Measurements from ENCODE around the gene COA1.

The COA1 gene

DNA sequence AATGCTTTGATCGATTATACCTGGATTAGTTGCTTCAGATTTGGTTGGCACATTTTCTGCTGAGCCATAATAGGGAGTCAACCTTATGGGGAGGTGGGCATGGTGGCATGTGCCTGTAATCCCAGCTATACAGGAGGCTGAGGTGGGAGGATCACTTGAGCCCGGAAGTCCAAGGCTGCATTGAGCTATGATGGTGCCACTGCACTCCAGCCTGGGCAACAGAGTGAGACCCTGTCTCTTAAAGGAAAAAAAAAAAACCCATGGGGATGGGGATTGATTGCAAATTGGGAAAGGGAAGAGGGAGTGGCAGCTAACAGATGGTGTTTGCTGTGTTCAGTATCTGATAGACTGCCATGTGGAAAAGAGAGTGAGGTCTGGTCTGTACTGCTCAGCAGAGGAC is 135.3 kb downstream of the COA1 start:
- TF ChIP-seq, protein P1, sequence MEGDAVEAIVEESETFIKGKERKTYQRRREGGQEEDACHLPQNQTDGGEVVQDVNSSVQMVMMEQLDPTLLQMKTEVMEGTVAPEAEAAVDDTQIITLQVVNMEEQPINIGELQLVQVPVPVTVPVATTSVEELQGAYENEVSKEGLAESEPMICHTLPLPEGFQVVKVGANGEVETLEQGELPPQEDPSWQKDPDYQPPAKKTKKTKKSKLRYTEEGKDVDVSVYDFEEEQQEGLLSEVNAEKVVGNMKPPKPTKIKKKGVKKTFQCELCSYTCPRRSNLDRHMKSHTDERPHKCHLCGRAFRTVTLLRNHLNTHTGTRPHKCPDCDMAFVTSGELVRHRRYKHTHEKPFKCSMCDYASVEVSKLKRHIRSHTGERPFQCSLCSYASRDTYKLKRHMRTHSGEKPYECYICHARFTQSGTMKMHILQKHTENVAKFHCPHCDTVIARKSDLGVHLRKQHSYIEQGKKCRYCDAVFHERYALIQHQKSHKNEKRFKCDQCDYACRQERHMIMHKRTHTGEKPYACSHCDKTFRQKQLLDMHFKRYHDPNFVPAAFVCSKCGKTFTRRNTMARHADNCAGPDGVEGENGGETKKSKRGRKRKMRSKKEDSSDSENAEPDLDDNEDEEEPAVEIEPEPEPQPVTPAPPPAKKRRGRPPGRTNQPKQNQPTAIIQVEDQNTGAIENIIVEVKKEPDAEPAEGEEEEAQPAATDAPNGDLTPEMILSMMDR (IDR thresholded peaks at IDR 0.05; ENCODE audit: low read depth, low read length) = no peak
- H3K27me3 ChIP-seq = no peaks in the 10 kb centered on the region
- no peak overlapping the region for H3K4me3 ChIP-seq (ENCODE audit: low read depth, low read length)
- no peaks in the 10 kb centered on the region for H3K36me3 ChIP-seq
- no peak for DNase-seq
- no peaks in the 10 kb centered on the region for H3K4me1 ChIP-seq
- H3K9me3 ChIP-seq = no peaks in the 10 kb centered on the region

DNA sequence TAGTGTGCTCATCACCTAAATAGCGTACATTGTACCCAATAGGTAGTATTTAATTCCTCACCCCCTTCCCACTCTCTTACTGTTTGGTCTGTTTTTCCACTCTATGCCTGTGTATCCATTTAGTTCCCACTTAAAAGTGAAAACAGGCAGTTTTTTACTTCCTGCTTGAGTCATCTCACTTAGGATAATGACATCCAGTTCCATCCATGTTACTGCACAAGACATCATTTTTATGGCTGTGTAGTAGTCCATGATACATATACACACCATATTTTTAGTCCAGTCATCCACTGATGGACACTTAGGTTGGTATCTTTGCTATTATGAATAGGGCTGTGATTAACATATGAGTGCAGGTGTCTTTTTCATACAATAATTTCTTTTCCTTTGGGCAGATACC is 136.3 kb downstream of the COA1 start:
- Histone ChIP-seq H3K9me3 (no peaks in the 10 kb centered on the region), H3K4me1 (no peaks in the 10 kb centered on the region), H3K36me3 (no peaks in the 10 kb centered on the region), H3K27me3 (no peaks in the 10 kb centered on the region), H3K4me3 (ENCODE audit: low read depth, low read length) (no peak overlapping the region)
- DNase-seq = no peak
- TF ChIP-seq, protein P1 (IDR thresholded peaks at IDR 0.05; ENCODE audit: low read depth, low read length) = no peak

DNA sequence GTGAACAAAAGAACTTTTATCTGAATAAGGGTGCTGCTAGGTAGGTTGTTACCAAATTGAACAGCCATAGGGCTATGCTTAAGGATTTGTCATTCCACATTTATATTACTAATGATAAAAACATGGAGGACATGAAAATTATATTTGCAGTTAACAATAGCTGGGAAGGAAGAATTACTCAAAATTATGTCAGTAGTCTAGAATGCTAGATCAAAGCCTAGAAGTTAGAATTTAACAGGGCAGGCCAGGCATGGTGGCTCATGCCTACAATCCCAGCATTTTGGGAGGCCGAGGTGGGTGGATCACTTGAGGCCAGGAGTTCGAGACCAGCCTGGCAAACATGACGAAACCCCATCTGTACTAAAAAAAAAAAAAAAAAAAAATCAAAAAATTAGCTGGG is 137.0 kb downstream of the COA1 start:
- TF ChIP-seq, protein P1 (IDR thresholded peaks at IDR 0.05; ENCODE audit: low read depth, low read length) = no peak
- DNase-seq = no peak
- H3K27me3 ChIP-seq = no peaks in the 10 kb centered on the region
- H3K9me3 ChIP-seq = no peaks in the 10 kb centered on the region
- H3K4me1 ChIP-seq = no peaks in the 10 kb centered on the region
- H3K4me3 ChIP-seq (ENCODE audit: low read depth, low read length) = no peak overlapping the region
- H3K36me3 ChIP-seq = no peaks in the 10 kb centered on the region

DNA sequence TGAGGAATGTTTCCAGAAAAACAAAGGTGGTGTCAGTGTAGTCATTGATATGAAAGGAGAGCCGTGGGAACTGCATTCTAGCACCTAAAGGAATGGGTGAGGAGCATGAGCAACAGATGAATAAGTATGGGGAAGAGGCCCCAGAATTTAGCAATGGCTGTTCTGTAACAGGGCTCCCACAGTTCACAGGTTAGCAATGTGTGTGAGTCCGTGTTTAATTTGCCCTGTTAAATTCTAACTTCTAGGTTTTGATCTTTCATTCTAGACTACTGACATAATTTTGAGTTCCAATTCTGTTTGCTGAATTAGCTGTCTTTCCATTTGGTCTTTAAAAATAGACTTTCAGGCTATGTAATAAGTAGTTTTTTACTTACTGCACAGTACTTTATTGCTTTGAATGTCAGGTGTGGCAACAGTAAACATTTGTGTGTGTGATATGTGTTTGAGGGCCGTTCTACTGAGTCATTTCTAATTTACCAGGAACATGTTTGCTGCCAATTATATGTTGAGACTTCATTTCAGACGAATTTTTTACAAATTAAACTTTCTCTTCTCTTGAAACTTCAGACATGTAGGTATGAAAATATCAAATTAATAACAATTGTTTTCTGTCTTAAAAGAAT is 137.7 kb downstream of the COA1 start:
- Histone ChIP-seq H3K27me3 (no peaks in the 10 kb centered on the region), H3K4me3 (ENCODE audit: low read depth, low read length) (no peak overlapping the region), H3K4me1 (no peaks in the 10 kb centered on the region), H3K36me3 (no peaks in the 10 kb centered on the region), H3K9me3 (no peaks in the 10 kb centered on the region)
- TF ChIP-seq, protein P1 (IDR thresholded peaks at IDR 0.05; ENCODE audit: low read depth, low read length) = no peak
- DNase-seq = no peak

DNA sequence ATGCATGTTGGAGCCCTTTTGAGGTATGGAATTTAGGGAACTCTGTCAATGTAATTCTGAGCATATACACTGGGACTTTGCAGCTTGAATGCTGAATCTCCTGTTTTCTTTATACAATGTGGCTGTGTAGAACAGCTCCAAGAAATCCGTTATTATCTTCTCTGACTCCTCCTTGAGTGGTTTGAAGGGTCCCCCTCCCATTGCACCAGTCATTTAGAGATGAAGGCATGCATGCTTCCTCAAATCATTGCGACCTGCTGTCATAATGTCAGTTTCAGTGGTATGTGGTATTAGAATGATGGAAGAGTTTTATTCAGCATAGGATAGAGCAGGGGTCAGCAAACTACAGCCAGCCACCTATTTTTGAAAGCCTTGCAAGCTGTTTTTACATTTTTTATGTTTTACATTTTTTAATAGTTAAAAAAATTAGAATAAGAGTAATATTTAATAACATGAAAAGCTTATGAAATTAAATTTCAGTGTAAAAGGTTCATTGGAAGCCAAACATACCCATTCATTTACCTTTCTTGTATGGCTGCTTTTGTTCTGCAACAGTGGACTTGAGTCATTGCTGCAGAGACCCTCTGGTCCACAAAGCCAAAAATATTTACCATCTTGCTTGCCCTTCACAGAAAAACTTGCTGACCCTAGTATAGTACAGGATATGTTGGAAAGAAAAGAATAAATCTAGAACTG is 138.3 kb downstream of the COA1 start:
- Histone ChIP-seq H3K4me1 (no peaks in the 10 kb centered on the region), H3K27me3 (no peaks in the 10 kb centered on the region), H3K36me3 (no peaks in the 10 kb centered on the region), H3K9me3 (no peaks in the 10 kb centered on the region), H3K4me3 (ENCODE audit: low read depth, low read length) (no peak overlapping the region)
- TF ChIP-seq, protein P1 (IDR thresholded peaks at IDR 0.05; ENCODE audit: low read depth, low read length) = no peak
- no peak for DNase-seq

DNA sequence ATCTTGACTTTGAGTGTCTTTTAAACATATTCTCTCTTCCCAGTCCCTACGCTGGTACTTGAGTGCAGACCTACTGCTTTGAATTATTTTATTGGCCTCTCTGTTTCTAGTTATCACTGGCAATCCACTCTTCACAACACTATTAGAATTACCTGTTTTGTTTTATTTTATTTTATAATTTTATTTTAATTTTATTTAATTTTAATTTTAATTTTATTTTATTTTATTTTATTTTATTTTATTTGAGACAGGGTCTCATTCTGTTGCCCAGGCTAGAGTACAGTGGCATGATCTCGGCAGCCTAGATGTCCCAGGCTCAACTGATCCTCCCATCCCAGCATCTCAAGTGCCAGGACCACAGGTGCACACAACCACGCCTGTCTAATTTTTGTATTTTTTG is 139.6 kb downstream of the COA1 start:
- no peak for DNase-seq
- TF ChIP-seq, protein P1 (IDR thresholded peaks at IDR 0.05; ENCODE audit: low read depth, low read length) = no peak
- H3K4me3 ChIP-seq (ENCODE audit: low read depth, low read length) = no peak overlapping the region
- H3K27me3 ChIP-seq = no peaks in the 10 kb centered on the region
- H3K36me3 ChIP-seq = no peaks in the 10 kb centered on the region
- no peaks in the 10 kb centered on the region for H3K9me3 ChIP-seq
- no peaks in the 10 kb centered on the region for H3K4me1 ChIP-seq
